ENCODE data around the gene SLC23A3.

The SLC23A3 gene, protein sequence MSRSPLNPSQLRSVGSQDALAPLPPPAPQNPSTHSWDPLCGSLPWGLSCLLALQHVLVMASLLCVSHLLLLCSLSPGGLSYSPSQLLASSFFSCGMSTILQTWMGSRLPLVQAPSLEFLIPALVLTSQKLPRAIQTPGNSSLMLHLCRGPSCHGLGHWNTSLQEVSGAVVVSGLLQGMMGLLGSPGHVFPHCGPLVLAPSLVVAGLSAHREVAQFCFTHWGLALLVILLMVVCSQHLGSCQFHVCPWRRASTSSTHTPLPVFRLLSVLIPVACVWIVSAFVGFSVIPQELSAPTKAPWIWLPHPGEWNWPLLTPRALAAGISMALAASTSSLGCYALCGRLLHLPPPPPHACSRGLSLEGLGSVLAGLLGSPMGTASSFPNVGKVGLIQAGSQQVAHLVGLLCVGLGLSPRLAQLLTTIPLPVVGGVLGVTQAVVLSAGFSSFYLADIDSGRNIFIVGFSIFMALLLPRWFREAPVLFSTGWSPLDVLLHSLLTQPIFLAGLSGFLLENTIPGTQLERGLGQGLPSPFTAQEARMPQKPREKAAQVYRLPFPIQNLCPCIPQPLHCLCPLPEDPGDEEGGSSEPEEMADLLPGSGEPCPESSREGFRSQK

GRCh38 chr2:219169930-219170654 lies at the start of gene SLC23A3:
SLC23A3 (minus strand) TSS chr2:219170029; CDS start chr2:219169984, 45 bp downstream.
- H3K4me1 ChIP-seq (ENCODE audit: control insufficient read depth, insufficient read depth, low read length) = peaks cover 22% of the 10 kb centered on the region
- DNase-seq (ENCODE audit: low read depth) = no peak
- H3K9ac ChIP-seq (ENCODE audit: low read length) = peak within 1 kb of the TSS; percentile 44
- peaks cover 28% of the 10 kb centered on the region for H3K36me3 ChIP-seq (ENCODE audit: control insufficient read depth, insufficient read depth, low read length, severe bottlenecking)
- H3K4me3 ChIP-seq (ENCODE audit: low read length) = no peak within 1 kb of the TSS
- no peaks in the 10 kb centered on the region for H3K27me3 ChIP-seq (replicated peaks; ENCODE audit: control insufficient read depth, insufficient read depth, low read length)
- no peaks in the 10 kb centered on the region for H3K9me3 ChIP-seq (ENCODE audit: control insufficient read depth, low read length)

DNA sequence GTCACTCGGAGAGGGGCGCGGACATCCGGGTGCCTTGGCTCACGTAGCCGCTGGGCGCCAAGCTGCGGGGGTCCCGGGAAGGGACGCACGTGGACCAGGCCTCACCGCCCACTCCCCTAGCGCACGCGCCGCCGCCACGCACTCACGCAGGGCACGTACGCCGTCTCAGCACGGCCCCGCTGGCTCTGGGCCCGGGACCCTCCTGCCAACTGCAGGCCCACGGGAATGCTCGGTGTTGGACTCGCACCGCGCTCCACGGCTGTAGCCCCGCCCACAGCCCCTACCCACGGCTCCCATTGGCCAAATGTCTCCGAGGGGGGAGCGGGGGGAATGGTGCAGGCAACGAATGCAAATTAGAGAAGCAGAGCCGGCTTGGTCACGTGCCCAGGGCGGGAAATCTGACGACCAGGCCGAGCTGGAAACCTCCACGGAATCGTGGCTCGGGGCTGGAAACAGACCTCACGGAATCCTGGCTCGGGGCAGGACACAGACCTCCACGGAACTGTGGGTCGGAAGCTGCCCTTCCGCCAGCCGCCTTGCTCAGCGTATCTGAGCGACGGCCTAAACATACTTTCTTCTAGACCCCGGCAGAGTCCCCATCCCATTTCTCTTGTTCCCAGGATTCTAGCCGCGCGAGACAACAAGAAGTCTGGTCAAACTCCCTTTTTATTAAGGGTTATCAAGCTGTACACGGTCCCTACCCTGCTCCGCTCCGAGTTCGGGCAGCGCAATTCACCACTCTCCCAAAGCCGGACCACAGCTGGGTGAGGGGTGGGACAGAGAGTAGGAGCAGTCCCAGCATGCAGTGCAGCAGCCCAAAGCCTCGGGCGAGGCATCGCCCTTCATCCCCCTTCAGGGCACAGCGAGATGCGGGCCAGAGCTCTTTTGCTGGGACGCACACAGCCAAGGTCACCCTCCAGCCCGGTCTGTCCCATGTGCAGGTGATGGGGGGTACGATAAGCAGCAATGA lies 49.2 kb upstream of the SLC23A3 start, which contains the start of gene ABCB6:
Gene ABCB6, minus strand, starts transcription at position 227 of the 970 bp plus-strand sequence. CDS start 285 bp downstream, outside the sequence.
- no peaks in the 10 kb centered on the region for H3K27me3 ChIP-seq (replicated peaks; ENCODE audit: control insufficient read depth, insufficient read depth, low read length)
- peaks cover 61% of the 10 kb centered on the region for H3K36me3 ChIP-seq (ENCODE audit: control insufficient read depth, insufficient read depth, low read length, severe bottlenecking)
- H3K9me3 ChIP-seq (ENCODE audit: control insufficient read depth, low read length) = no peaks in the 10 kb centered on the region
- peaks cover 28% of the 10 kb centered on the region for H3K4me1 ChIP-seq (ENCODE audit: control insufficient read depth, insufficient read depth, low read length)
- H3K9ac ChIP-seq (ENCODE audit: low read length) = peak within 1 kb of the TSS; percentile 92
- DNase-seq (ENCODE audit: low read depth) = peak; percentile 98
- peak within 1 kb of the TSS; percentile 79 for H3K4me3 ChIP-seq (ENCODE audit: low read length)

DNA sequence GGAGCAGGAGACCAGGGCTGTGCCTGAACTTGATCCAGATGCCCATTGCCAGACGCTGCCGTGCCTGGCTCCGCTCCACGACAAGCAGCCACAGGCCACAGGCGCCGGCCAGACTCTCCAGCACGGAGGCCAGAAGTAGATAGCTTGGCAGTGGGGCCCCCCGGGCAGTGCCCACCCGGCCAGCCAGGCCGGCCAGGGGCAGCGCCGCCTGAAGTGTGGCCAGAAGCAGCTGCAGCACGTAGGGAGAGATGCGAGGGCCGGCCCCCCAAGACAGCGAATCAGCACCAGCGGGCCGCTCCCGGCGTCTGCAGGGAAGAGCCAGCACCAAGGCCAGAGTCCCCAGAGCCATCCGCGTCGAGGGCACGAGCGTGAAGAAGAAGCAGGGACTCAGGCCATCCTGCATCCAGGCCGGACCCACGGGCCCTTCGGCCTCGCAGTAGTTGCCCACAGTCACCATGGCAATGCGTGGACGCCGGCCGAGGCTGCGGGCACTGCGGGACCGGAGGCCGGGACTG lies 48.4 kb upstream of the SLC23A3 start:
- no peaks in the 10 kb centered on the region for H3K27me3 ChIP-seq (replicated peaks; ENCODE audit: control insufficient read depth, insufficient read depth, low read length)
- H3K4me3 ChIP-seq (ENCODE audit: low read length) = peak overlapping the region; percentile 79
- no peaks in the 10 kb centered on the region for H3K9me3 ChIP-seq (ENCODE audit: control insufficient read depth, low read length)
- peak; percentile 82 for DNase-seq (ENCODE audit: low read depth)
- peaks cover 28% of the 10 kb centered on the region for H3K4me1 ChIP-seq (ENCODE audit: control insufficient read depth, insufficient read depth, low read length)
- peaks cover 61% of the 10 kb centered on the region for H3K36me3 ChIP-seq (ENCODE audit: control insufficient read depth, insufficient read depth, low read length, severe bottlenecking)
- peak overlapping the region; percentile 92 for H3K9ac ChIP-seq (ENCODE audit: low read length)

- Histone ChIP-seq H3K4me3 (ENCODE audit: low read length) (no peak overlapping the region), H3K9me3 (ENCODE audit: control insufficient read depth, low read length) (no peaks in the 10 kb centered on the region), H3K9ac (ENCODE audit: low read length) (no peak overlapping the region), H3K36me3 (ENCODE audit: control insufficient read depth, insufficient read depth, low read length, severe bottlenecking) (peaks cover 59% of the 10 kb centered on the region), H3K4me1 (ENCODE audit: control insufficient read depth, insufficient read depth, low read length) (peaks cover 28% of the 10 kb centered on the region), H3K27me3 (replicated peaks; ENCODE audit: control insufficient read depth, insufficient read depth, low read length) (no peaks in the 10 kb centered on the region)
- no peak for DNase-seq (ENCODE audit: low read depth)
Observed at GRCh38 chr2:219216535-219216915, 46.7 kb upstream of the SLC23A3 start.

DNA sequence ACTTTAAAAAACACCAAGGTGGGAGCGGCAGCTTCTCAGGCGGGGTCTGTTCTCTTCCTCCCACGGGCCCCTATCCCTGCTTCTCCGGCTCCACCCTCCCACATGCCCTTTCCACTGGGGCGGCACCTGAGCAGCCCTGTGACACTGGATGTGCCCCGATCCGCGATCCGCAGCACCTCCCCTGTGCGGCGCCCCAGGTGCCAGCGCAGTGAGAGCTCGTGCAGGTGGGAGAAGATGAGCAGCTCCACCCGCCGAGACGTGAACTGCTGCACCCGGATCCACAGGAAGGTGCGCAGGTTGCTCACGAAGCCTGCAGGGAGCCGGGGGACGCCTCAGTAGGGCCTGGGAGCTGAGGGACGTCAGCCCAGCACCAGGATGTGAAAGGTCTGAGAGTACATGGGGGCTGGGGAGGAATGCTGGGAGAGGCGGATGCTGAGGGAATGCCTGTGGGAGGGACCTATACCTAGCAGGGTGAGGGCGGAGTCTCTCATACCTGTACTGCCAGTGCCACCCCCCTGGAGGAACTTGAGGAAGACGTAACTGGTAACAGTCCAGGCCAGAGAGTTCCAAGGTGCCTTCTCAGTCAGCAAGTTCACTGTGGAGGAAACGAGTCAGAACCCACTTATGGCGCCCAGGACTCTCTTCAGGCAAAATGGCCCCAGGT lies 46.2 kb upstream of the SLC23A3 start:
- Histone ChIP-seq H3K36me3 (ENCODE audit: control insufficient read depth, insufficient read depth, low read length, severe bottlenecking) (peaks cover 56% of the 10 kb centered on the region), H3K9me3 (ENCODE audit: control insufficient read depth, low read length) (no peaks in the 10 kb centered on the region), H3K9ac (ENCODE audit: low read length) (peak overlapping the region; percentile 12), H3K4me1 (ENCODE audit: control insufficient read depth, insufficient read depth, low read length) (peaks cover 28% of the 10 kb centered on the region), H3K4me3 (ENCODE audit: low read length) (no peak overlapping the region), H3K27me3 (replicated peaks; ENCODE audit: control insufficient read depth, insufficient read depth, low read length) (no peaks in the 10 kb centered on the region)
- DNase-seq (ENCODE audit: low read depth) = no peak

- no peak for DNase-seq (ENCODE audit: low read depth)
- Histone ChIP-seq H3K27me3 (replicated peaks; ENCODE audit: control insufficient read depth, insufficient read depth, low read length) (no peaks in the 10 kb centered on the region), H3K9ac (ENCODE audit: low read length) (no peak overlapping the region), H3K36me3 (ENCODE audit: control insufficient read depth, insufficient read depth, low read length, severe bottlenecking) (peaks cover 56% of the 10 kb centered on the region), H3K9me3 (ENCODE audit: control insufficient read depth, low read length) (no peaks in the 10 kb centered on the region), H3K4me3 (ENCODE audit: low read length) (no peak overlapping the region), H3K4me1 (ENCODE audit: control insufficient read depth, insufficient read depth, low read length) (peaks cover 27% of the 10 kb centered on the region)
Observed at GRCh38 chr2:219214786-219215185, 45.0 kb upstream of the SLC23A3 start.

GRCh38 chr2:219214141-219214540 lies 44.3 kb upstream of the SLC23A3 start:
- Histone ChIP-seq H3K9ac (ENCODE audit: low read length) (no peak overlapping the region), H3K9me3 (ENCODE audit: control insufficient read depth, low read length) (no peaks in the 10 kb centered on the region), H3K4me1 (ENCODE audit: control insufficient read depth, insufficient read depth, low read length) (peaks cover 21% of the 10 kb centered on the region), H3K27me3 (replicated peaks; ENCODE audit: control insufficient read depth, insufficient read depth, low read length) (no peaks in the 10 kb centered on the region), H3K4me3 (ENCODE audit: low read length) (no peak overlapping the region), H3K36me3 (ENCODE audit: control insufficient read depth, insufficient read depth, low read length, severe bottlenecking) (peaks cover 60% of the 10 kb centered on the region)
- no peak for DNase-seq (ENCODE audit: low read depth)

DNA sequence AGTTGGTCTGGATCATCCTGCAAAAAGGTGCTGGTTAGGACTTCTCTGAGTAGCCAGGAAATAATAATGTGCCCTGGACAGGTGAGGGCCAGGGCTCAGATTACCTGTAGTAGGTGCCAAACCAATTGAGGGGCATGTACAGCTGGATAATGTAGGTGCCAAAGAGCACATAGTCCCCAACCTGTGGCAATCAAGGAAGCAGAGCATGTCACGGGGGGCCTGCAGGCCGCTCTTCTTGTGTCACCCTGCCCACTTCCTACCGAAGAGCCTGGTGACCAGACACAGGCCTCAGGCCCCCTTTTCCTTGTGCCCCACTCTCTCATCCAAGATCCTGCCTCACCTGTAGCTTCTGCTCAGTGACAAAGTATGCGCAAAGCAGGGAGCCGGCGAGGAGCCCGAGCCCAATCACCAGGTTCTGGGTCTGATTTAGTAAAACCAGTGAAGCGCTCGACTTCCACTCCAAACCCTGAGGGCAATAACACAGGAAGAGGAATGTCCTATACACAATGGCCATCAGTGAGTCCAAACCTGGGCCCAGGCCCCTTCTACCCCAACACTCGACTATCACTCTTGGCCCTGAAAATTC lies 43.8 kb upstream of the SLC23A3 start:
- no peak overlapping the region for H3K4me3 ChIP-seq (ENCODE audit: low read length)
- no peaks in the 10 kb centered on the region for H3K27me3 ChIP-seq (replicated peaks; ENCODE audit: control insufficient read depth, insufficient read depth, low read length)
- H3K9ac ChIP-seq (ENCODE audit: low read length) = no peak overlapping the region
- no peaks in the 10 kb centered on the region for H3K9me3 ChIP-seq (ENCODE audit: control insufficient read depth, low read length)
- H3K36me3 ChIP-seq (ENCODE audit: control insufficient read depth, insufficient read depth, low read length, severe bottlenecking) = peaks cover 61% of the 10 kb centered on the region
- no peak for DNase-seq (ENCODE audit: low read depth)
- peaks cover 17% of the 10 kb centered on the region for H3K4me1 ChIP-seq (ENCODE audit: control insufficient read depth, insufficient read depth, low read length)

DNA sequence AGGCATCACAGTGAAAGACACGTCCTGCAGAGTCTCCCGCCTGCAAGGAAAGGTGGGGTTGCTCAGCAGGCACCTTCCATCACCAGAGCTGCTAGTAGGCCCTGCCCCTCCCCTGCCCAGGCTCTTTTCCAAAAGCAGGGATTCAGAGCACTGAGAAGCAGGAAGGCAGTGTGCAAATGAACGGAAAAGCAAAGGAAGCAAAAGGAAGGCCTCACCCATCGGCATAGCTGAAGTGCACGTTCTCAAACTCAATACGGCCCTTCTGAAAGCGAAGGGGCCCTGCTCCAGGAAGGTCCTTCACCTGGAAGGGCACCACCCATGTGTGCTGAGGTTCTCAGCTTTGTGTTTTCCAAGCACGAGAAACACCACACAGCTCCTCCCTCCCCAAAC lies 43.2 kb upstream of the SLC23A3 start:
- H3K36me3 ChIP-seq (ENCODE audit: control insufficient read depth, insufficient read depth, low read length, severe bottlenecking) = peaks cover 66% of the 10 kb centered on the region
- DNase-seq (ENCODE audit: low read depth) = no peak
- no peaks in the 10 kb centered on the region for H3K9me3 ChIP-seq (ENCODE audit: control insufficient read depth, low read length)

DNA sequence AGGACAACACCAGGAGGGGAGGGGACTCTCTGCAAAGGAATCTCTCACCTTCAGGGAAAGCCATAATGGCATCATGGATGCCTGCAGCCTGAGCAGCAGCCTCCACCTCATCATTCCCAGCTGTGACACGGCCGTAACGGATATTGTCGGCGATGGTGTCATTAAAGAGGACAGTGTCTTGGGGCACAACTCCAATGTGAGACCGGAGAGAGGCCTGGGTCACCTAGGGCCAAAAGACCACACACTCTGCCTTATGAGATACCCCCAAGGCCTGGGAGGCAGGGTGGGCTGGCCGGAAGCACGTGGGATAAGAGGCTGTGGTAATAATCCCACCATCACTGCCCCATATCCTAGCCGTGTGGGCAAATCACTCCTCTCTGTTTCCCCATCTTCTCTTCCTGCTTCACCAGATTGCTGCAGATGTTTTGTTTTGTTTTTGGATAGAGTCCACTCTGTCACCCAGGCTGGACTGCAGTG lies 41.1 kb upstream of the SLC23A3 start:
- Histone ChIP-seq H3K36me3 (ENCODE audit: control insufficient read depth, insufficient read depth, low read length, severe bottlenecking) (peaks cover 63% of the 10 kb centered on the region), H3K9me3 (ENCODE audit: control insufficient read depth, low read length) (no peaks in the 10 kb centered on the region), H3K4me3 (ENCODE audit: low read length) (no peak overlapping the region), H3K4me1 (ENCODE audit: control insufficient read depth, insufficient read depth, low read length) (peaks cover 17% of the 10 kb centered on the region), H3K27me3 (replicated peaks; ENCODE audit: control insufficient read depth, insufficient read depth, low read length) (no peaks in the 10 kb centered on the region), H3K9ac (ENCODE audit: low read length) (no peak overlapping the region)
- no peak for DNase-seq (ENCODE audit: low read depth)

More for the DNA sequence above, 43.2 kb upstream of the SLC23A3 start:
- no peak overlapping the region for H3K9ac ChIP-seq (ENCODE audit: low read length)
- H3K4me3 ChIP-seq (ENCODE audit: low read length) = no peak overlapping the region
- H3K27me3 ChIP-seq (replicated peaks; ENCODE audit: control insufficient read depth, insufficient read depth, low read length) = no peaks in the 10 kb centered on the region
- H3K4me1 ChIP-seq (ENCODE audit: control insufficient read depth, insufficient read depth, low read length) = peaks cover 17% of the 10 kb centered on the region
